ENCODE results near the gene ZBTB44.
"Not testable (repeated sequence)": the region's sequence is repeated elsewhere in the genome, so short reads cannot be mapped to it uniquely, and the experiment has no call there.

Gene ZBTB44

GRCh38 chr11:130212431-130212961 is 102.2 kb downstream of the ZBTB44 start:
- no peak for DNase-seq

GRCh38 chr11:130211781-130212401 is 102.8 kb downstream of the ZBTB44 start:
- no peak for DNase-seq

GRCh38 chr11:130211144-130211543 is 103.6 kb downstream of the ZBTB44 start:
- no peak for DNase-seq

- no peak for DNase-seq
Measured at GRCh38 chr11:130209954-130210854, 104.5 kb downstream of the ZBTB44 start.

- DNase-seq, result no peak
Measured at GRCh38 chr11:130209128-130209932, 105.4 kb downstream of the ZBTB44 start.

- no peak for DNase-seq
Measured at GRCh38 chr11:130208241-130209127, 106.2 kb downstream of the ZBTB44 start.

DNA sequence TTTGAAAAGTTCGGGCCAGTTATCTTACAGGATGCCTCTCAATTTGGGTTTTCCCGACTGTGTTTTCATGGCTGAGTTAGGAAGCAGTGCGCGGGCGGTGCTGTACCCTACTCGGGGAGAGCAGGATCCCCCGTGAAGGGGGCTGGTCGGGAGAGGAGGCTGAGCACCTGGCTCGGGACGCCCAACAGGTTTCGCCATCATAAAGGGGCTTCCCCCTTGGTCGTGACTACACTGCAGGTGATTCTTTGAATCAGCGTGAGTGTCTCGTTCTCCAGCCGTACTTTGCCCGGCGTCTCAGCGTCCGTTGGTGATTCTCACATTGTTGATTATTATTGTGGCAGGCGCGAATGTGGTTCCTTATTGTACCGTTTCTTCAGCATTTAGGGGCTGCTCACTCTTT is 108.6 kb downstream of the ZBTB44 start:
- DNase-seq, result no peak

GRCh38 chr11:130204703-130205095 is 110.0 kb downstream of the ZBTB44 start:
- no peak for DNase-seq

GRCh38 chr11:130203766-130204702 is 110.7 kb downstream of the ZBTB44 start:
- DNase-seq, result no peak

- DNase-seq, result no peak
Measured at GRCh38 chr11:130202818-130203689, 111.7 kb downstream of the ZBTB44 start.

DNA sequence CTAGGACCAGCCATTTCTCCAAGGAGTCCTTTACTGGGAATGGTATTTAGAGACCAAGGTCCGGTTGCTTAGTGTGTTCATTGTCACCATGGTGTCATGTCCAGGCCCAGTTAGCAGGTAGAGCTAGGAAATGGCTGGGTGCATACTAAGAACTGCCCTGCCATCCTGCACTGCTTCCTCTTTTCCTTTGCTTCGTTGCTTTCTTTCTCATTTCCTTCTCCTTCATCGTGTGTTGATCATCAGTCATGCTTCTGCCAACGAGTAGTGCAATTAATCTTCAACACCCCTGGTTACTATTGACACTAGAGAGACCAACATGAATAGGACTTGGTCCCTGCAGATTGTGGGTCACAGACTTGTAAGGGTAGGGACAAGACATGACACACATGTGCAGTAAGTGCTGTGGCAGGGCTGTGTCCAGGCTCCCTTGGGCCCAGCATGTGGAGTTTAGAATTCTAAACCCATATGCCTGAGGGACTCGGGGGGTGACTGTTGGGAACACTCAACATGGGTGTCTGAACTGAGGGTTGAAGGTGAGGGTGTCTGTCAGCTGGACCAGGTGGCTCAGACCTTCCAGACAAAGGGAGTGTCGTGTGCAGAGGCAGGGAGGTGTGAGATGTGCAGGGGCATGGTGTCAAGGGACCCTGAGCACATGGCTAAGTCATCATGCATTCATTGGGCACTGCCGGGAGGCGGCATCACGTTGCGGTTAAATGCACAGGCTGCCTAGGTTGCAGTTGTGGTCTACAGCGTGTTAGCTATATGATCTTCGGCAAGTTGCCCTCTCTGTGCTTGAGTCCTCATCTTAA is 112.5 kb downstream of the ZBTB44 start:
- no peak for DNase-seq

DNA sequence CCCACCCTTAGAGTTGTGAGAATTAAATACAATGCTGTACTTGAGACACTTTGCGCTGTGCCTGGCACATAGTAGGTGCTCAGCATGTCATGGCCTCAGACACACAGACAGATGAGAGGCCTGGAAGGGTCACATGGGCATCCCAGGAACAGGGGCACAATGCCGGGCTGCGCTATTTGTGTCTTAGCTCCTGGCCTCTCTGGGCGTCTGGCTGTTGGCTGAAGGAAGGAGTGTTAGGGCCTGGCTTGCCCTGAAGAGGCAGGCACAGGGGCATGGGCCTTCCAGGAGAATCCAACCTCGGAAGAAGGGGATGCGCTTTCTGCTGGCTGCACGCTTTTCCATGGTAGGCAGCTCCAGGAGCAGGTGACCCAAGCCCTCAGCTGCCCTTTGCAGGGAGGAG is 113.7 kb downstream of the ZBTB44 start:
- DNase-seq, result no peak

DNA sequence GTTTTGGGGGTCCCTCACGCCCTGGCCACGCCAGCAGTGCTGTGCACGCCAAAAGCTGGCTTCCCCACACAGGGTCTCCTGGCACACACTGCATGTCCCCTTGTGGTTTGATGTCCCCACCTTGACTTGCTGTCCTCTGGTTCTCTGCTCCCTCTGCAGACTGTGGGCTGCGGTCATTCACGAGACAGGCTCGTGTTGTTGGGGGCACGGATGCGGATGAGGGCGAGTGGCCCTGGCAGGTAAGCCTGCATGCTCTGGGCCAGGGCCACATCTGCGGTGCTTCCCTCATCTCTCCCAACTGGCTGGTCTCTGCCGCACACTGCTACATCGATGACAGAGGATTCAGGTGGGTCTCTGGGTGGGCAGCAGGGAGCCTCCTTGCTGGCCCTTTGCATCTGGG is 114.9 kb downstream of the ZBTB44 start:
- DNase-seq, result no peak

DNA sequence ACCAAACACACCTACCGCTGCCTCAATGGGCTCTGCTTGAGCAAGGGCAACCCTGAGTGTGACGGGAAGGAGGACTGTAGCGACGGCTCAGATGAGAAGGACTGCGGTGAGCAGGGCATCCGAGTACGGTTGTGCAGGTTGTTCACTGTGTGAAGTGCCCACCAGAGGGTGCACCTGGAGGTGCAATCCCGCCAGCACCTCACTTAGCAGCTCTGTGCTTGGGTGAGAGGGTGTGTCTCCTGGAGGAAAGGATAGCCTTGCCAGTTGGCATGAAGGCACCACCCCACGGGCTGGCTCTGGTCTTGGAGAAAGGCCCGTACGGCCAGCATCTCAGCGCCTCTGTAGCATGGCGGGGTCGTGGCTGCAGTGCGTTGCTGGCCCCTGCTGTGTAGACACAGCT is 115.8 kb downstream of the ZBTB44 start:
- DNase-seq, result no peak

GRCh38 chr11:130198292-130198691 is 116.4 kb downstream of the ZBTB44 start:
- DNase-seq, result no peak

DNA sequence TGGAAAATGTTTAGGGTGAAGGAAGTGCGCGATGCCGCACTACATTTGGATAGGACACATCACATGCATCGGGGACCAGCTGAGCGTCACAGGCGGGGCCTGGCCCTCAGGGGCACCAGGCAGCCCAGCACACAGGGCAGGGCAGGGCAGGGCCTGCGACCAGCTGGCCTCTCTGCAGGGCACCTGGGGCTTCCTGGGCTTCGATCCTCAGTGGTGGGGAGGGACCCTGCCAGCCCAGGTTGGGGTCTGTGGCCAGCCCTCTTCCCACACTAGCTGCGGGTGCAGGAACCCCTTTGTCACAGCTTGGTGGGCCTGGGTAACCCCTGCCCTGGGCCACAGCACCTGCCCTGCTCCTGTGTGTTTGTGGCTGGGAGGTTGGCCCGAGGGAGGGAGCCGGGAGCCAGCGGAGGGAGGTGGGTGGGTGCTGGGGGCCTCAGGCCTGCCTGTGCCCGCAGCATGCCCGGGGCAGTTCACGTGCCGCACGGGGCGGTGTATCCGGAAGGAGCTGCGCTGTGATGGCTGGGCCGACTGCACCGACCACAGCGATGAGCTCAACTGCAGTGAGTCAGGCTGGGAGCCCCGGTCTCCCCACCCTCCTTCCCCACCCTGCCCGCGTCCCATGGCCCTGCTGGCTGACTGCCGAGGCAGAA is 117.2 kb downstream of the ZBTB44 start:
- DNase-seq, result no peak

DNA sequence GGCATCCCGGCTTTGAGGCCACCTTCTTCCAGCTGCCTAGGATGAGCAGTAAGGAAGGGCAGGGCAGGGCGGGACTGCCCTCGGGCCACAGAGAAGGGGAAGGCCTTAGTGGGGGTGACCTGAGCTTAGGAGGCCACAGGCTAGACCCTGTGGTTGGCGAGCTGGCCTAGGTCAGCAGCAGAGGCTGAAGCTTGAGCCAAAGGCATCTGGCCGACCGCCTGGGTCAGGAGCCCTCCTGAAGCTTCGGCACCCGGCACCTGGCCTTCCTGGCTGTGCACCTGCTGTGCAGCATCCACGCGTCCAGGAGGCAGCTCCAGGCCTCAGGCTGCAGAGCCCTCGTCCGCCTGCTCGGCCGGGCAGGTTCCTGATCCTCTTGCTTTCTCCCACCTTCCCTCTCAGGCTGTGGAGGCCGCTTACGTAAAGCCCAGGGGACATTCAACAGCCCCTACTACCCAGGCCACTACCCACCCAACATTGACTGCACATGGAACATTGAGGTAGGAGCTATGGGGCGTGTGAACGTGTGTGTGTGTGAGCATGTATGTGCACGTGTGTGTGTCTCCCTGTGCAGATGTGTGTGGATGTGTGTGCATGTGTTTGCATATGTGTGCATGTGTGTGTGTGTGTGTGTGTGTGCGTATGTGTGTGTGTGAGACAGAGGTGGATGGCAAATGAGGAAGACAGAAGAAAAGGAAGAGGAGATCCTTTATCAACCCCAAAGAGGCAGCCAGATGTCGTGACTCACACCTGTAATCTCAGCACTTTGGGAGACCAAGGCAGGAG is 120.3 kb downstream of the ZBTB44 start:
- DNase-seq, result no peak

DNA sequence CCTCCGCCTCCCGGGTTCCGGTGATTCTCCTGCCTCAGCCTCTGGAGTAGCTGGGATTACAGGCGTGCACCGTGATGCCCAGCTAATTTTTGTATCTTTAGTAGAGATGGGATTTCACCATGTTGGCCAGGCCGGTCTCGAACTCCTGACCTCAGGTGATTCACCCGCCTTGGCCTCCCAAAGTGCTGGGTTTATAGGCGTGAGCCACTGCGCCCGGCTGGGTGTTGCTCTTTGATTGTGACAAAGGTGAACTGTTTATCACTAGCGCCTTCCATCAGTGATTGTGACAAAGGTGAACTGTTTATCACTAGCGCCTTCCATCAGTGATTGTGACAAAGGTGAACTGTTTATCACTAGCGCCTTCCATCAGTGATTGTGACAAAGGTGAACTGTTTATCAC is 121.2 kb downstream of the ZBTB44 start:
- not testable (repeated sequence) for DNase-seq
